GM12875 (cell line): ENCODE measurements around the gene VRK2.

Source experiments
- H3K4me3 ChIP-seq: one replicate; pipeline ENCODE4 v1.5.1; 2011; ENCODE audit warnings: low read depth, low read length, control low read depth
- CTCF ChIP-seq: IDR thresholded peaks from 2 replicates; pipeline ENCODE4 v1.5.1; 2011; ENCODE audit warnings: low read depth, mild to moderate bottlenecking, control low read depth, inconsistent platforms, low read length, moderate library complexity, borderline replicate concordance; ENCODE audit not compliant: insufficient read depth

The VRK2 gene

GRCh38 chr2:58042486-58042970 is 4.1 kb upstream of the VRK2 start:
- no peak for TF ChIP-seq CTCF
- H3K4me3 ChIP-seq: no peak overlapping the region

GRCh38 chr2:58044145-58044544 is 2.5 kb upstream of the VRK2 start:
- no peak overlapping the region for H3K4me3 ChIP-seq
- no peak for TF ChIP-seq CTCF

GRCh38 chr2:58045580-58046334 is 849 bp upstream of the VRK2 start:
- peak overlapping the region; percentile 82 for H3K4me3 ChIP-seq
- no peak for TF ChIP-seq CTCF

GRCh38 chr2:58046335-58046584 is 346 bp upstream of the VRK2 start:
- peak overlapping the region; percentile 82 for H3K4me3 ChIP-seq
- no peak for TF ChIP-seq CTCF

- peak overlapping the region; percentile 82 for H3K4me3 ChIP-seq
- no peak for TF ChIP-seq CTCF
These were observed 848 bp downstream of the VRK2 start for GRCh38 chr2:58047373-58047935.

- TF ChIP-seq CTCF: no peak
- peak overlapping the region; percentile 82 for H3K4me3 ChIP-seq
These were observed 1.4 kb downstream of the VRK2 start for GRCh38 chr2:58047961-58048360.

GRCh38 chr2:58051445-58051844 is 4.8 kb downstream of the VRK2 start:
- H3K4me3 ChIP-seq: no peak overlapping the region
- no peak for TF ChIP-seq CTCF
